Putamen (tissue), 1 donor: Measurements from ENCODE around the gene CLEC12A.

Experiments used
- DNase-seq: peaks from one replicate; pipeline ENCODE4 v3.0.0-alpha.2; 2016; ENCODE audit warnings: low spot score

Gene CLEC12A

DNA sequence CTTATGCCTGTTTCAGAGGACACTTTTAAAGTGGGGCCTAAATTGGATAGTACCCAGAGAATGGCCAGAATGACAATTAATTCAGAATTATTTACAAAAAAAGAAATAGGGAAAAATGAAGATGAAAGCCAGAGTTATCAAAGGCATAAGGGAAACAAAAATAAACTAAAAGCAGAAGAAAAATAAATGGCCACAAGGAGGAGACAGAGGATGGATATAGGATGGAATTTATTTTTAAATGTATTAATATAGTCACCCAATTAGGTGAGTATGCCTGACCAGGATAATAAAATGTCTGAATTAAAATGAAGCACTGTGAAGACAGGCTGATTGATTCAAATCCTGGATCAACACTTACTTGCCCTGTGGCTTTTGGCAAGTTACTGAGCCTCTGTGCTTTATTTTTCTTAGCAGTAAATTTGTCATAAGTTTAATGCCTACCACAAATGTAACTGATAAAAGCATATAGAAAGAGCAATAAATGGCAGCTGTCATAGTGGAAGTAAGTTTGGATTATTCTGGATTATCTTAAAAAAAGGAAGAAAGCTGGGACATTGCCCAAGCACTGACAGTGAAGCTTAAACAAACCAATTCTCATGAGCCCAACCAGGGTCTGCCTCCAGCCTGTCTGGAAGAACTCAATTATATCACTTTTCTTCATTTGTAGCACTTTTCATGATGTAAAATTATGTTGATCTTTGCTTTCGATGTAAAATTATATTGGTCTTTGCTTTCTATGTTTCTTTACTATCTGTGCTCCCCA, 62.8 kb downstream of the CLEC12A start:
- no peak for DNase-seq
